ENCODE results near the gene BLOC1S4. TPM values are rescaled to one million over a fixed set of nuclear protein-coding genes. Genes with fewer than 3 reads are reported as not detected.
"Not testable (repeated sequence)": the region's sequence is repeated elsewhere in the genome, so short reads cannot be mapped to it uniquely, and the experiment has no call there.

The BLOC1S4 gene
- 10 to 100 TPM; 20.7 to 41.9 (median 36.6) TPM for total RNA-seq
- 26.1 TPM for total RNA-seq (2013)
- total RNA-seq, result 19.9 to 53.6 (median 31.6) reads per million in 29 experiments

- Mint-ChIP-seq H3K36me3 (peaks cover 4% of the 10 kb centered on the region), H3K27ac (peak within 1 kb of the TSS; percentile 87 to 95), H3K4me1 (peaks cover 34 to 42% (median 42%) of the 10 kb centered on the region in 3 donors), H3K4me3 (peak within 1 kb of the TSS; percentile 90 to 96 (median 91)), H3K9me3 (no peaks in the 10 kb centered on the region), H3K27me3 (no peaks in the 10 kb centered on the region)
- H3K36me3 ChIP-seq (ENCODE audit: control insufficient read depth in 2 of 2, extremely low read depth in 1 of 2, insufficient read depth in 1 of 2, low read length in 1 of 2), result peaks cover 0 to 2% of the 10 kb centered on the region in 2 donors
- H3K27ac ChIP-seq (ENCODE audit: low read length), result peak within 1 kb of the TSS; percentile 82
- H3K4me3 ChIP-seq (ENCODE audit: control insufficient read depth in 1 of 2, extremely low read depth in 1 of 2, low read length in 1 of 2), result peak within 1 kb of the TSS; percentile 87 to 90
- DNase-seq (peak; percentile 78 to 99 (median 87)), ATAC-seq (replicated peaks in 1 of 4) (peak; percentile 85 to 90 (median 86))
- under 1% methylated on average over 108 of the region's 109 CpGs for WGBS (ENCODE audit: insufficient coverage)
- ChIA-PET POLR2A (interaction anchor here (0.7 to 2.0 kb wide), 3 partner anchors 41 to 202 kb away, joined by 3 to 5 read pairs (median 4); no protein-coding TSS in a partner anchor), CTCF (interaction anchor here (0.8 to 6.3 kb wide), 10 partner anchors 21 to 355 kb away, joined by 3 to 77 read pairs (median 12); no protein-coding TSS in a partner anchor)
- no peaks in the 10 kb centered on the region for H3K9me3 ChIP-seq
- H3K4me1 ChIP-seq (ENCODE audit: control insufficient read depth in 1 of 2, extremely low read depth in 1 of 2, insufficient read depth in 2 of 2, low read length in 2 of 2), result peaks cover 15 to 27% of the 10 kb centered on the region in 2 experiments
- H3K27me3 ChIP-seq (replicated peaks in 1 of 2; ENCODE audit: control insufficient read depth in 2 of 2, extremely low read depth in 1 of 2, insufficient read depth in 2 of 2, low read length in 1 of 2), result no peaks in the 10 kb centered on the region
Measured at GRCh38 chr4:6716018-6716911, at the start of gene BLOC1S4. Gene BLOC1S4 (plus strand): TSS chr4:6716174. CDS start chr4:6716210, 36 bp downstream.

- CTCF ChIA-PET, result no interaction called here
- H3K27me3 Mint-ChIP-seq, result peaks cover 0 to 4% of the 10 kb centered on the region in 2 donors
Measured at GRCh38 chr4:6668391-6668790, 47.6 kb upstream of the BLOC1S4 start.

GRCh38 chr4:6671648-6672047, 44.3 kb upstream of the BLOC1S4 start:
- WGBS (ENCODE audit: insufficient coverage), result no CpG with 5 or more reads among the region's 1 CpG

More at GRCh38 chr4:6668391-6668790, 47.6 kb upstream of the BLOC1S4 start:
- Histone ChIP-seq H3K36me3 (ENCODE audit: control insufficient read depth in 2 of 2, extremely low read depth in 1 of 2, insufficient read depth in 1 of 2, low read length in 1 of 2) (no peaks in the 10 kb centered on the region), H3K27ac (ENCODE audit: low read length) (no peak overlapping the region), H3K4me3 (ENCODE audit: control insufficient read depth in 1 of 2, extremely low read depth in 1 of 2, low read length in 1 of 2) (no peak overlapping the region), H3K9me3 (no peaks in the 10 kb centered on the region), H3K27me3 (replicated peaks in 1 of 2; ENCODE audit: control insufficient read depth in 2 of 2, extremely low read depth in 1 of 2, insufficient read depth in 2 of 2, low read length in 1 of 2) (peaks cover 10 to 18% of the 10 kb centered on the region in 2 experiments), H3K4me1 (ENCODE audit: control insufficient read depth in 1 of 2, extremely low read depth in 1 of 2, insufficient read depth in 2 of 2, low read length in 2 of 2) (peaks cover 0 to 21% of the 10 kb centered on the region in 2 experiments)
- DNase-seq (no peak), ATAC-seq (replicated peaks in 1 of 4) (no peak)
- H3K9me3 Mint-ChIP-seq, result no peaks in the 10 kb centered on the region
- 82% methylated on average over 6 of the region's 11 CpGs for WGBS (ENCODE audit: insufficient coverage)
- POLR2A ChIA-PET, result no interaction called here
- peaks cover 10% of the 10 kb centered on the region for H3K36me3 Mint-ChIP-seq
- no peak overlapping the region for H3K27ac Mint-ChIP-seq
- H3K4me1 Mint-ChIP-seq, result peaks cover 3 to 8% (median 5%) of the 10 kb centered on the region in 3 donors
- H3K4me3 Mint-ChIP-seq, result no peak overlapping the region

GRCh38 chr4:6672131-6672530, 43.8 kb upstream of the BLOC1S4 start:
- CTCF ChIA-PET, result no interaction called here
- Mint-ChIP-seq H3K36me3 (peaks cover 34% of the 10 kb centered on the region), H3K27ac (no peak overlapping the region), H3K4me3 (no peak overlapping the region), H3K27me3 (no peaks in the 10 kb centered on the region), H3K4me1 (peaks cover 31 to 37% (median 35%) of the 10 kb centered on the region in 3 donors), H3K9me3 (no peaks in the 10 kb centered on the region)
- Histone ChIP-seq H3K4me3 (ENCODE audit: control insufficient read depth in 1 of 2, extremely low read depth in 1 of 2, low read length in 1 of 2) (no peak overlapping the region), H3K9me3 (no peaks in the 10 kb centered on the region), H3K27me3 (replicated peaks in 1 of 2; ENCODE audit: control insufficient read depth in 2 of 2, extremely low read depth in 1 of 2, insufficient read depth in 2 of 2, low read length in 1 of 2) (no peaks in the 10 kb centered on the region), H3K36me3 (ENCODE audit: control insufficient read depth in 2 of 2, extremely low read depth in 1 of 2, insufficient read depth in 1 of 2, low read length in 1 of 2) (peaks cover 0 to 20% of the 10 kb centered on the region in 2 donors), H3K4me1 (ENCODE audit: control insufficient read depth in 1 of 2, extremely low read depth in 1 of 2, insufficient read depth in 2 of 2, low read length in 2 of 2) (peaks cover 20 to 36% of the 10 kb centered on the region in 2 experiments), H3K27ac (ENCODE audit: low read length) (no peak overlapping the region)
- no peak for DNase-seq
- WGBS (ENCODE audit: insufficient coverage), result 100% methylated on average over 3 of the region's 19 CpGs
- POLR2A ChIA-PET, result interaction anchor here in 1 of 2 donors (1.0 kb wide), 1 partner anchor 38 kb away, joined by 3 read pairs; the partner anchor contains the start of gene MRFAP1L1
- ATAC-seq (replicated peaks in 1 of 4), result no peak

More at GRCh38 chr4:6671648-6672047, 44.3 kb upstream of the BLOC1S4 start:
- H3K4me1 Mint-ChIP-seq, result peaks cover 26 to 32% (median 30%) of the 10 kb centered on the region in 3 donors
- peaks cover 31% of the 10 kb centered on the region for H3K36me3 Mint-ChIP-seq
- POLR2A ChIA-PET, result interaction anchor here (0.6 to 1.0 kb wide), 2 partner anchors 38 to 228 kb away, joined by 3 to 5 read pairs; partner anchors contain the start of gene MRFAP1L1 (in 1 of the 2)
- Histone ChIP-seq H3K36me3 (ENCODE audit: control insufficient read depth in 2 of 2, extremely low read depth in 1 of 2, insufficient read depth in 1 of 2, low read length in 1 of 2) (peaks cover 0 to 15% of the 10 kb centered on the region in 2 donors), H3K27me3 (replicated peaks in 1 of 2; ENCODE audit: control insufficient read depth in 2 of 2, extremely low read depth in 1 of 2, insufficient read depth in 2 of 2, low read length in 1 of 2) (no peaks in the 10 kb centered on the region), H3K9me3 (no peaks in the 10 kb centered on the region), H3K27ac (ENCODE audit: low read length) (no peak overlapping the region), H3K4me3 (ENCODE audit: control insufficient read depth in 1 of 2, extremely low read depth in 1 of 2, low read length in 1 of 2) (no peak overlapping the region), H3K4me1 (ENCODE audit: control insufficient read depth in 1 of 2, extremely low read depth in 1 of 2, insufficient read depth in 2 of 2, low read length in 2 of 2) (peaks cover 19 to 31% of the 10 kb centered on the region in 2 experiments)
- DNase-seq (no peak), ATAC-seq (replicated peaks in 1 of 4) (no peak)
- no peaks in the 10 kb centered on the region for H3K9me3 Mint-ChIP-seq
- no peaks in the 10 kb centered on the region for H3K27me3 Mint-ChIP-seq
- CTCF ChIA-PET, result interaction anchor here in 1 of 2 donors (1.4 kb wide), 1 partner anchor 29 kb away, joined by 3 read pairs; no protein-coding TSS in a partner anchor
- no peak overlapping the region for H3K4me3 Mint-ChIP-seq
- H3K27ac Mint-ChIP-seq, result no peak overlapping the region

GRCh38 chr4:6672541-6673190, 43.3 kb upstream of the BLOC1S4 start:
- H3K4me1 Mint-ChIP-seq, result peaks cover 36 to 42% (median 40%) of the 10 kb centered on the region in 3 donors
- H3K9me3 ChIP-seq; H3K27me3 ChIP-seq (replicated peaks in 1 of 2; ENCODE audit: control insufficient read depth in 2 of 2, extremely low read depth in 1 of 2, insufficient read depth in 2 of 2, low read length in 1 of 2); DNase-seq; ATAC-seq (replicated peaks in 1 of 4); H3K27me3 Mint-ChIP-seq; H3K4me3 ChIP-seq (ENCODE audit: control insufficient read depth in 1 of 2, extremely low read depth in 1 of 2, low read length in 1 of 2); H3K9me3 Mint-ChIP-seq: not testable (repeated sequence)
- H3K4me3 Mint-ChIP-seq, result peak overlapping the region; percentile 89 to 93 (median 92)
- Histone ChIP-seq H3K27ac (ENCODE audit: low read length) (peak overlapping the region; percentile 81), H3K4me1 (ENCODE audit: control insufficient read depth in 1 of 2, extremely low read depth in 1 of 2, insufficient read depth in 2 of 2, low read length in 2 of 2) (peaks cover 25 to 41% of the 10 kb centered on the region in 2 experiments), H3K36me3 (ENCODE audit: control insufficient read depth in 2 of 2, extremely low read depth in 1 of 2, insufficient read depth in 1 of 2, low read length in 1 of 2) (peaks cover 0 to 21% of the 10 kb centered on the region in 2 donors)
- ChIA-PET POLR2A (interaction anchor here in 1 of 2 donors (1.0 to 1.6 kb wide), 5 partner anchors 18 to 37 kb away, joined by 3 to 10 read pairs (median 3); partner anchors contain the start of genes MRFAP1 and MRFAP1L1), CTCF (interaction anchor here (0.7 to 3.0 kb wide), 8 partner anchors 14 to 201 kb away, joined by 3 to 48 read pairs (median 6); partner anchors contain the start of gene MRFAP1L1 (in 1 of the 2))
- H3K36me3 Mint-ChIP-seq, result peaks cover 40% of the 10 kb centered on the region
- peak overlapping the region; percentile 97 to 98 for H3K27ac Mint-ChIP-seq
- 98% methylated on average over 20 of the region's 34 CpGs for WGBS (ENCODE audit: insufficient coverage)

Measured in T-cell (primary cell).